GM18909 (cell line): ENCODE data around the gene GATM.

Source experiments
- ATAC-seq: cut with Tn5 transposase; IDR thresholded peaks from one replicate; pipeline ENCODE4 v1.9.1; 2021; ENCODE audit warnings: mild to moderate bottlenecking; ENCODE audit not compliant: unreplicated experiment, poor library complexity

Gene GATM

GRCh38 chr15:45362419-45362818 is 15.9 kb downstream of the GATM start:
- ATAC-seq = no peak

- no peak for ATAC-seq
Observed at GRCh38 chr15:45361878-45362277, 16.5 kb downstream of the GATM start.

- no peak for ATAC-seq
Observed at GRCh38 chr15:45355860-45356259, 22.5 kb downstream of the GATM start.

- ATAC-seq = no peak
Observed at GRCh38 chr15:45354711-45355110, 23.6 kb downstream of the GATM start.

GRCh38 chr15:45351227-45351626 is 27.1 kb downstream of the GATM start:
- ATAC-seq = no peak

- ATAC-seq = no peak
Observed at GRCh38 chr15:45349623-45350022, 28.7 kb downstream of the GATM start.

- ATAC-seq = no peak
Observed at GRCh38 chr15:45347989-45348388, 30.4 kb downstream of the GATM start.

- ATAC-seq = no peak
Observed at GRCh38 chr15:45347033-45347432, 31.3 kb downstream of the GATM start.

GRCh38 chr15:45346381-45346780 is 32.0 kb downstream of the GATM start:
- ATAC-seq = no peak

GRCh38 chr15:45343258-45343860 is 35.0 kb downstream of the GATM start:
- no peak for ATAC-seq

GRCh38 chr15:45341790-45342189 is 36.6 kb downstream of the GATM start:
- no peak for ATAC-seq

GRCh38 chr15:45340429-45340828 is 37.9 kb downstream of the GATM start:
- no peak for ATAC-seq

- ATAC-seq = no peak
Observed at GRCh38 chr15:45338417-45338816, 39.9 kb downstream of the GATM start.

GRCh38 chr15:45337224-45337623 is 41.1 kb downstream of the GATM start:
- ATAC-seq = no peak

- no peak for ATAC-seq
Observed at GRCh38 chr15:45333550-45333949, 44.8 kb downstream of the GATM start.

GRCh38 chr15:45332694-45333093 is 45.6 kb downstream of the GATM start:
- no peak for ATAC-seq

GRCh38 chr15:45331972-45332371 is 46.4 kb downstream of the GATM start:
- ATAC-seq = no peak

- ATAC-seq = no peak
Observed at GRCh38 chr15:45328663-45329062, 49.7 kb downstream of the GATM start.

- ATAC-seq = no peak
Observed at GRCh38 chr15:45326741-45327140, 51.6 kb downstream of the GATM start.

- no peak for ATAC-seq
Observed at GRCh38 chr15:45326280-45326679, 52.1 kb downstream of the GATM start.

- no peak for ATAC-seq
Observed at GRCh38 chr15:45320581-45321205, 57.7 kb downstream of the GATM start.

GRCh38 chr15:45319472-45320214 is 58.7 kb downstream of the GATM start:
- no peak for ATAC-seq
